ENCODE data around the gene EFCAB12. TPM values are rescaled to one million over a fixed set of nuclear protein-coding genes. Genes with fewer than 3 reads are reported as not detected.

EFCAB12 gene
- total RNA-seq, 4 donors from 2014 or later = not detected

- Histone ChIP-seq H3K4me1 (peaks cover 7 to 11% of the 10 kb centered on the region in 2 donors), H3K9me3 (no peaks in the 10 kb centered on the region), H3K27ac (peak overlapping the region; percentile 56 to 73 (median 73)), H3K4me3 (peak overlapping the region; percentile 44 to 76 (median 66)), H3K27me3 (no peaks in the 10 kb centered on the region), H3K36me3 (peaks cover 0 to 37% of the 10 kb centered on the region in 2 donors)
- no peak for TF ChIP-seq CTCF (IDR thresholded peaks at IDR 0.05 in 4 of 5, conservative IDR thresholded peaks at IDR 0.05 in 1 of 5)
- no peak for ATAC-seq
- in situ Hi-C loops (cut with MboI; ENCODE audit: low sequenced_read_pairs in 4 of 4) = no loop called here
- DNase-seq = no peak
- intact Hi-C loops (cut with DNase I; ENCODE audit: low total_unique reads) = loop anchor here (2.0 kb wide), 1 partner anchor 30 kb away; no protein-coding TSS in a partner anchor
Observed at GRCh38 chr3:129429080-129429451, 630 bp upstream of the EFCAB12 start.

GRCh38 chr3:129428007-129428375 is 445 bp downstream of the EFCAB12 start:
- DNase-seq (no peak), ATAC-seq (no peak)
- intact Hi-C loops (cut with DNase I; ENCODE audit: low total_unique reads) (loop anchor here (1.0 to 2.0 kb wide), 2 partner anchors 11 to 29 kb away; partner anchors contain the start of gene MBD4), in situ Hi-C loops (cut with MboI; ENCODE audit: low sequenced_read_pairs in 4 of 4) (no loop called here)
- H3K27me3 ChIP-seq = no peaks in the 10 kb centered on the region
- H3K27ac ChIP-seq = no peak overlapping the region
- peaks cover 0 to 26% of the 10 kb centered on the region in 2 donors for H3K36me3 ChIP-seq
- H3K9me3 ChIP-seq = no peaks in the 10 kb centered on the region
- H3K4me3 ChIP-seq = peak overlapping the region; percentile 44 to 76 (median 66)
- no peak for TF ChIP-seq CTCF (IDR thresholded peaks at IDR 0.05 in 4 of 5, conservative IDR thresholded peaks at IDR 0.05 in 1 of 5)
- TF ChIP-seq POLR2A (IDR thresholded peaks at IDR 0.05) = no peak
- peaks cover 7 to 11% of the 10 kb centered on the region in 2 donors for H3K4me1 ChIP-seq

- H3K36me3 ChIP-seq = peaks cover 0 to 4% of the 10 kb centered on the region in 2 donors
- ATAC-seq (no peak), DNase-seq (no peak)
- intact Hi-C loops (cut with DNase I; ENCODE audit: low total_unique reads) (no loop called here), in situ Hi-C loops (cut with MboI; ENCODE audit: low sequenced_read_pairs in 4 of 4) (no loop called here)
- H3K27ac ChIP-seq = no peak overlapping the region
- H3K9me3 ChIP-seq = no peaks in the 10 kb centered on the region
- H3K27me3 ChIP-seq = no peaks in the 10 kb centered on the region
- H3K4me1 ChIP-seq = peaks cover 7 to 11% of the 10 kb centered on the region in 2 donors
- TF ChIP-seq CTCF (IDR thresholded peaks at IDR 0.05 in 4 of 5, conservative IDR thresholded peaks at IDR 0.05 in 1 of 5) (no peak), POLR2A (IDR thresholded peaks at IDR 0.05) (no peak)
- no peak overlapping the region for H3K4me3 ChIP-seq
Observed at GRCh38 chr3:129425619-129426018, 2.8 kb downstream of the EFCAB12 start.

- in situ Hi-C loops (cut with MboI; ENCODE audit: low sequenced_read_pairs in 4 of 4) (no loop called here), intact Hi-C loops (cut with DNase I; ENCODE audit: low total_unique reads) (no loop called here)
- DNase-seq (no peak), ATAC-seq (no peak)
- TF ChIP-seq CTCF (IDR thresholded peaks at IDR 0.05 in 4 of 5, conservative IDR thresholded peaks at IDR 0.05 in 1 of 5) (no peak), POLR2A (IDR thresholded peaks at IDR 0.05) (no peak)
- Histone ChIP-seq H3K27me3 (no peaks in the 10 kb centered on the region), H3K4me1 (peaks cover 7 to 11% of the 10 kb centered on the region in 2 donors), H3K27ac (no peak overlapping the region), H3K9me3 (no peaks in the 10 kb centered on the region), H3K4me3 (no peak overlapping the region), H3K36me3 (no peaks in the 10 kb centered on the region)
Observed at GRCh38 chr3:129425213-129425612, 3.2 kb downstream of the EFCAB12 start.

All from gastrocnemius medialis (tissue), 4 donors.